ENCODE measurements around the gene POMT2.

The POMT2 gene

GRCh38 chr14:77240336-77240915 lies 80.3 kb downstream of the POMT2 start:
- no peak for DNase-seq (ENCODE audit: low read depth)

DNA sequence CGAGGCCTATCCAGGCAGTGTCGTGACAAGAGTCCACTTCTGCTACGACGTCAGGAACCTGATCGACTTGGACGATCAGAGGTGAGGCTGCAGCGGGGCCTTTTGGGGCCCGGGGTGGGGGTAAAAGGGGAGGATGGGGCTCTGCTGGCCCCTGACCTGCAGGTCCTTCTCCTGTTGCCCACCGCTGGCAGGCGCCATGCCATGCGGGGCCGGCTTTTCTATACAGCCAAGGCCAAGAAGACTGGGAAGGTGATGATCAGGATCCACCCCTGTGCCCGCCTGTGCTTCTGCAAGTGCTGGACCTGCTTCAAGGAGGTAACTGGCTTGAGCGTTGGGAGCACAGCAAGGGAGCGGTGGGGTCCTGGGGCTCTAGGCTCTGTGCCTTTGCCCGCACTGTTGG lies 81.3 kb downstream of the POMT2 start:
- DNase-seq (ENCODE audit: low read depth) = no peak

DNA sequence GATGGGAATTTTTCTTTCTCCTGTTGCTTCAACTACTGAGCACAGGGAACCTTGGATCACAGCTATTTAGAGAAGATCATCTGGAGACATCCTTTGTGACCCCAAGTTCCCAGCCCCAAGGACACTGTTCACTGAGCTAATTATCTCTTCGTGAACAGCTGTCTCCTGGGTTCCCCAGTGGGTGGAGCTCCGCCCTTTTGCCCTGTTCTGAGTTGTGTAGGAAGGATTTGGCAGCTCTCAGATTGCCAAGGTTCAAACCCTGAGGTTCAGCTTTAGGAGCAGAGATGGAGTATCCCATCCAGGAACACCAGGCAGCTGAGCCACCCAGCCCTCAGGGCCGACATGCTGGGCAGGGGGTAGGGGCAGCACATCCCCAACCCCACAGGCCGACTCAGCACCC lies 81.7 kb downstream of the POMT2 start:
- DNase-seq (ENCODE audit: low read depth) = no peak

- no peak for DNase-seq (ENCODE audit: low read depth)
Observed at GRCh38 chr14:77238356-77238755, 82.3 kb downstream of the POMT2 start.

DNA sequence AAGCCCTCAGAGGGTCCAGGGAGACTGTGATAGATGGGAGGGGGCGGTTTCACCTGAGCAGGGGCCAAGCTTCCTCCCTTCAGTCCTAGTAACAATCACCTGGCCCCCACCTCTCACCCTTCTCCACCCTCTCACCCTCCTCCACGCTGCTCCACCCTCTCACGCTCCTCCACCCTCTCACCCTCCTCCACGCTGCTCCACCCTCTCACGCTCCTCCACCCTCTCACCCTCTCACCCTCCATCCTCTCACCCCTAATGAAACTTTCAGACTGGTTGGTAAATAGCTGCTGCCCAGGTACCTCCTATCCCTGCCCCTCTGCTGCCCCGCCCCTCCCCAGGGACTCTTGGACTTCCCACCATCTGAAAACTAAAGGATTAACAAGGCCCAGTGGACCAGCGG lies 83.9 kb downstream of the POMT2 start:
- no peak for DNase-seq (ENCODE audit: low read depth)

GRCh38 chr14:77231721-77232120 lies 89.0 kb downstream of the POMT2 start:
- DNase-seq (ENCODE audit: low read depth) = no peak

GRCh38 chr14:77230914-77231313 lies 89.8 kb downstream of the POMT2 start:
- no peak for DNase-seq (ENCODE audit: low read depth)

GRCh38 chr14:77228056-77228455 lies 92.6 kb downstream of the POMT2 start:
- DNase-seq (ENCODE audit: low read depth) = no peak

DNA sequence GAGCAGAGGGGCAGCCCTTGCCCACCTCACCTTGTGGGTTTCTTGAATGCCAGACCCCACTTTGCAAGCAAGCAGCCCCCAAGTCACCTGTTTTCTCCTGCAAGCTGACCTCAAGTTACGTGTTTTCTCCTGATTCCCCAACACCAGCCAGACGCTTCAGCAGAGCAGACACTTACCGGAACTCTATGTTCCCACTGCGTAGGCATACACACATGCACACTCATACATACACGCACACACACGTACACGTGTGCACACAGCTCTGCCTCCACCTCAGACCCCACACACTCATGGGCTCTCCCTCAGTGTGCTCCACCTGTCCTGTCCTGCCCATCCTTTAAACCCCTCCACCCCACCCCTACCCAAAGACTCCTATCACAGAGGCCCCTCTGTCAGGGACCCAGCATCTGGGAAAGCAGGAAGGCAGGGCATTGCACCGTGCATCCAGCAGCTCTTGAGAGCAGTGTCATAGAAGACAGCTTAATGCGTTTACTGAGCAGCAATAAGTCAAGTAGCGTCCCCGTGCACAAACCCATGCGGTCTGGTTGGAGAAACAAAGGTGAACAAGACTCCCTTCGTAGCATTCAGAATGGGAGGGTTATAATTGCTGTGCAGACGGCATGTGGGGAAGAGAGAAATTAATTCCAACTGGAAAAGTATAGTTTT lies 94.7 kb downstream of the POMT2 start:
- DNase-seq (ENCODE audit: low read depth) = no peak

DNA sequence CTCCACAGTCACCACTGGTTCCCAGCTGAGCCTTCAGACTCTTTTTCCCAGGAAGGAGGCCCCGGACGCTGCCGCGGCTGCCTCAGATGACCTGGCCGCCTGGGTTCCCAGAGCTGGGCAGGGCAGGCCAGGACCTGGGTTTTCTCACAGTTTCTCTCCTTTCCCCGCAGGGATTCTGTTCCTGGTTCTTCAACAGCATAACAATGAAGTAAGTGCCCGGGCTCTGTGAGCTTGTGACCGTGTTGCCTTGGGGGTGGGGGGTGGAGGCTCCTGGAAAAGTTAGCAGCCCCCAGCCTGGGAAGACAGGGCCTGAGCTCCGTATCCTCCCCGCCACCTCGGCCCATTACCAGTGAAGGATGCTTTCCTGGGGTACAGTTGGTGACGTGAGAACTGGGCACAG lies 95.4 kb downstream of the POMT2 start:
- no peak for DNase-seq (ENCODE audit: low read depth)
